SJSA1 (cell line): ENCODE results near the gene MAPKAPK2. TPM values are rescaled to one million over a fixed set of nuclear protein-coding genes. Genes with fewer than 3 reads are reported as not detected.

Experiments
- DNase-seq, 2 experiments: peaks; one replicate each; pipeline ENCODE4 v3.0.0-alpha.2; 2015 to 2020; ENCODE audit warnings: low spot score in 2 of 2, low read depth in 1 of 2
- H3K27ac ChIP-seq: fragments of 250-450 bp; sonication (Bioruptor Pico); 2 replicates; pipeline ENCODE4 v1.5.1; 2020; ENCODE audit warnings: mild to moderate bottlenecking, moderate library complexity
- H3K27me3 ChIP-seq: fragments of 250-450 bp; sonication (Bioruptor Pico); replicated peaks from 2 replicates; pipeline ENCODE4 v1.5.1; 2020; ENCODE audit warnings: mild to moderate bottlenecking, moderate library complexity
- H3K36me3 ChIP-seq: fragments of 250-450 bp; sonication (Bioruptor Pico); 2 replicates; pipeline ENCODE4 v1.5.1; 2020; ENCODE audit warnings: mild to moderate bottlenecking
- H3K4me1 ChIP-seq: fragments of 250-450 bp; sonication (Bioruptor Pico); replicated peaks from 2 replicates; pipeline ENCODE4 v1.6.1; 2021; ENCODE audit warnings: mild to moderate bottlenecking
- H3K4me3 ChIP-seq: fragments of 250-450 bp; sonication (Bioruptor Pico); 2 replicates; pipeline ENCODE4 v1.5.1; 2020; ENCODE audit warnings: mild to moderate bottlenecking
- H3K9me3 ChIP-seq: fragments of 250-450 bp; sonication (Bioruptor Pico); replicated peaks from 2 replicates; pipeline ENCODE4 v1.5.1; 2020; ENCODE audit warnings: mild to moderate bottlenecking
- total RNA-seq: library from RNA; depleted of rRNA; stranded (reverse); fragments of >200 nt; shearing (Covaris generic); gene quantifications from 2 replicates; pipeline ENCODE4 v1.2.3, GENCODE V29; 2014

MAPKAPK2 gene
- total RNA-seq, 1 experiment from 2014 or later: 58.6 TPM

DNA sequence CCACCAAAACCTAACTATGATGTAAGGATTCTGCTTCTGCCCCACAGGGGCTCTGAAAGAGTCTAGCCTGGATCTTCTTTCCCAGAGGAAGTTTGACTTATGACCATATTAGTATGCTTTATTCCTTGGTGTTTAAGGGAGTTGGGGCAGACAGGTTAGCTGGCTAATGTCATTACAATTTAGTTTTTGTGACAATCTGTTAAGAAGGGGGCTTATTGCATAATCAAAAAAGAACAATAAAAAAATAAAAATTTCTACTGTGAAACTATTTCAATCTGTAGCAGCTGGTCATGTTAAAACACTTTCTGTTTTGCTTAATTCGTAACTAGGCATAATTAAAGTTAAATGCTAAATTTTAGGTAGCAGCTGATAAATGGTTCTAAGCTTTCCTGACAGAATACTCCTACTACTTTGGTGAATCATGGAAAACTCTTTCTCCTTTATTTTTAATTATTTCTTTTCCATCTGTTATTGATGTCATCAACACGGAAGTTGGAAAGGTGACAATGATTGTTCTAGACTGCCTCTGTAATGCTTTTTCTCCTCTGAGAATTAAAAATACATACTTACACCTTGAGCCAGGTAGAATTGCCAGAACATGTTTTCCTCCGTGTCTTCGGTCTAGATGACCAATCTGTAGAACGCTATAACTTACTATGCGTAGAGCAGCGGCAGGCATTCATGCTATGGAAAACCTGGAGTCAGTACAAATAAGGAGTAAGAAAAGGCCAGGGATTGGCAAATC lies 30.8 kb upstream of the MAPKAPK2 start:
- Histone ChIP-seq H3K4me1 (no peaks in the 10 kb centered on the region), H3K36me3 (peaks cover 23% of the 10 kb centered on the region), H3K4me3 (no peak overlapping the region), H3K9me3 (no peaks in the 10 kb centered on the region), H3K27me3 (no peaks in the 10 kb centered on the region), H3K27ac (no peak overlapping the region)
- no peak for DNase-seq

DNA sequence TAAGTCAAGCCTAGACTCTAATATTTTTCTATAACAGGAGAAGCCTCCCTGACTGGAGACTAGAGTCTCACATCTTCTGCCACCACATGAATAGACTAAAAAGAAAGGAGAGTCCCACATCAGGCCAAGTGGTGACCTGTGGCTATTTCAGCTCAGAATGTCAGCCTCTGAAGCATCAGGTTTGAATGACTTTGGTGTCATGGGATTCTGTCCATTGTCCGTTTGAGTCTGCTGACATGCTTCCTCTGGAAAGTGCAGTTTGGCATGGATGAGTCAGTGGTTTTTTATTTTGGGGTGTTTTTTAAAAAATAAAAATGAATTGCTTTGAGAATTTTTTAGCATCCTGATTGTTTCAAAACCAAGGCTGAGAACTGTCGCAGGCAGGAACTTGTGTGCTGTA lies 29.9 kb upstream of the MAPKAPK2 start:
- no peaks in the 10 kb centered on the region for H3K9me3 ChIP-seq
- no peaks in the 10 kb centered on the region for H3K4me1 ChIP-seq
- H3K36me3 ChIP-seq: peaks cover 18% of the 10 kb centered on the region
- DNase-seq: no peak
- no peak overlapping the region for H3K4me3 ChIP-seq
- H3K27ac ChIP-seq: no peak overlapping the region
- H3K27me3 ChIP-seq: no peaks in the 10 kb centered on the region

DNA sequence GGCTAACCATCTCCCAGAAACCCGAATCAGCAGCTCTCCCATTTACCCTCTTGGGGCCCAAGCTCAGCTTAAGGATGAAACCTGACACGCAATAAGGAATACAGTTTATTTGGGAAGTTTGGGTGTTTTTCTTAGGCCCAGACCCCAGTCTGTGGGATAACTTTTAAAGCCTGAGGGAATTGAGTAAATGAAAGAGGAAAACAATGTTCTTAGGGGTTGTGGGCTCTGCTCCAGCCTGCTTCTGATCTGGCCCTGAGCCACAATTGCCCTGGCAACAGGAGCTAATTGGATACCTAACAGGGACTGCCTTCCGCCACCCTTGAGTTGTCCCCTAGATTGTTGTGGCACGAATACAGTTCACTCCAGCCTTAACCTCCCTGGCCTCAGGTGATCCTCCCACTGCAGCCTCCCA lies 29.2 kb upstream of the MAPKAPK2 start:
- Histone ChIP-seq H3K27ac (no peak overlapping the region), H3K27me3 (no peaks in the 10 kb centered on the region), H3K4me3 (no peak overlapping the region), H3K36me3 (peaks cover 17% of the 10 kb centered on the region), H3K4me1 (no peaks in the 10 kb centered on the region), H3K9me3 (no peaks in the 10 kb centered on the region)
- no peak for DNase-seq

- no peak overlapping the region for H3K4me3 ChIP-seq
- DNase-seq: no peak
- peaks cover 7% of the 10 kb centered on the region for H3K36me3 ChIP-seq
- H3K4me1 ChIP-seq: no peaks in the 10 kb centered on the region
- no peaks in the 10 kb centered on the region for H3K27me3 ChIP-seq
- no peaks in the 10 kb centered on the region for H3K9me3 ChIP-seq
- H3K27ac ChIP-seq: no peak overlapping the region
Measured at GRCh38 chr1:206656936-206657335, 27.8 kb upstream of the MAPKAPK2 start.

GRCh38 chr1:206657751-206658150 lies 27.0 kb upstream of the MAPKAPK2 start:
- H3K36me3 ChIP-seq: no peaks in the 10 kb centered on the region
- H3K27ac ChIP-seq: no peak overlapping the region
- no peak for DNase-seq
- H3K27me3 ChIP-seq: peaks cover 4% of the 10 kb centered on the region; the same call in 1 of the 2 replicates
- H3K4me1 ChIP-seq: no peaks in the 10 kb centered on the region
- H3K9me3 ChIP-seq: no peaks in the 10 kb centered on the region
- H3K4me3 ChIP-seq: no peak overlapping the region

- H3K4me1 ChIP-seq: no peaks in the 10 kb centered on the region
- H3K27me3 ChIP-seq: peaks cover 6% of the 10 kb centered on the region; the same call in 1 of the 2 replicates
- no peak overlapping the region for H3K4me3 ChIP-seq
- H3K27ac ChIP-seq: no peak overlapping the region
- no peaks in the 10 kb centered on the region for H3K36me3 ChIP-seq
- H3K9me3 ChIP-seq: no peaks in the 10 kb centered on the region
- peak in 1 of 2 experiments; percentile 54 for DNase-seq
Measured at GRCh38 chr1:206658264-206658980, 26.3 kb upstream of the MAPKAPK2 start.

GRCh38 chr1:206658981-206659273 lies 25.8 kb upstream of the MAPKAPK2 start:
- H3K9me3 ChIP-seq: no peaks in the 10 kb centered on the region
- no peak for DNase-seq
- H3K36me3 ChIP-seq: no peaks in the 10 kb centered on the region
- no peak overlapping the region for H3K4me3 ChIP-seq
- peaks cover 6% of the 10 kb centered on the region; the same call in 1 of the 2 replicates for H3K27me3 ChIP-seq
- H3K4me1 ChIP-seq: no peaks in the 10 kb centered on the region
- H3K27ac ChIP-seq: no peak overlapping the region

DNA sequence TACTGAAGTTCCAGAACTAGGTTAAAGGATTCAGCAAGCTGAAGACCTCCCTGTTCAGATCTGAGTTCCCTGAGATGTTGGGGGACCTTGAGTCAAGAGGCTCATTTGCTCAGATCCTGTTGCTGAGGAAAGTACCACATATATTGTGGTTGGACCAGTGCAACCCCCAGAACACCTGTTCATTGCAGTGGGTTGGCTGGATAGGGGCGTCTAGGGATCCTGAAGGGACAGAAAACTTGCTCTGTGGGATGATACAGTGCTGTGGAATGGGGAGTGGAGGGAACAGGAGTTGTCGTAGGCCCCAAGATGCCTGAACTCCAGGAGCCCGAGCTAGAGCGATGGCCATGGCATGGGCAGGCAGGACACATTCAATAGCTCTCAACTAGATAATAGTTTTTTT lies 24.6 kb upstream of the MAPKAPK2 start:
- H3K4me1 ChIP-seq: no peaks in the 10 kb centered on the region
- H3K36me3 ChIP-seq: no peaks in the 10 kb centered on the region
- peaks cover 6% of the 10 kb centered on the region; the same call in 1 of the 2 replicates for H3K27me3 ChIP-seq
- no peak overlapping the region for H3K4me3 ChIP-seq
- DNase-seq: no peak
- no peaks in the 10 kb centered on the region for H3K9me3 ChIP-seq
- no peak overlapping the region for H3K27ac ChIP-seq

DNA sequence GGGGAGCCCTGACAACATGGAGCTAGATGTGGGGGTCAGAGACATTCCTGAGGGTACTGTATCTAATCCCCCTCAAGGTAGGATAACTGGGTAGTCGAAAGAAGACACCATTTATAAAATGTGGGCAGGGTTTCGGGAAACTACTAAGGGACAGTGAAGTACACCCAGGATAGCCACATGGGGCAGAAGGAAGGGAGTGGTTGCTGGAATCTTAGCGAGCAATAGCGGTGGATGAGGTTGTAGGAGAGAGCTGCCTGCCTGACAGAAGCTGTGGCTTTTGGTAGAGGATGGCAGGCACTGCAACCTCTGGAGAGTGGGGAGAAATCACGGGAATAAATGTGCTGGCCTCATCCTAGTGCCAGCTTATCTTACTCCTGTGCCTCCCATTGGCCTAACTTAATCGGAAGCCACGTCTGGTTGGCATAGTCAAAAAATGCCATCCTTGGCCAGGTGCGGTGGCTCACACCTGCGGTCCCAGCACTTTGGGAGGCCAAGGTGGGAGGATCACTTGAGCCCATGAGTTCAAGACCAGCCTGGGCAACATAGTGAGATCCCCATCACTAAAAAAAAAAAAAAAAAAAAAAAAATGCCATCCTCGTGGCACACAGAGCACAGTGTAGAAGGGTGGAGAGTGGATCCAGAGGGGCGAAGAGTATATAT lies 23.4 kb upstream of the MAPKAPK2 start:
- Histone ChIP-seq H3K36me3 (no peaks in the 10 kb centered on the region), H3K27me3 (peaks cover 6% of the 10 kb centered on the region; the same call in 1 of the 2 replicates), H3K9me3 (no peaks in the 10 kb centered on the region), H3K27ac (no peak overlapping the region), H3K4me3 (no peak overlapping the region), H3K4me1 (no peaks in the 10 kb centered on the region)
- DNase-seq: no peak

GRCh38 chr1:206662396-206663092 lies 22.2 kb upstream of the MAPKAPK2 start:
- Histone ChIP-seq H3K27ac (no peak overlapping the region), H3K9me3 (no peaks in the 10 kb centered on the region), H3K4me1 (no peaks in the 10 kb centered on the region), H3K27me3 (peaks cover 6% of the 10 kb centered on the region; the same call in 1 of the 2 replicates), H3K36me3 (no peaks in the 10 kb centered on the region), H3K4me3 (no peak overlapping the region)
- DNase-seq: no peak

DNA sequence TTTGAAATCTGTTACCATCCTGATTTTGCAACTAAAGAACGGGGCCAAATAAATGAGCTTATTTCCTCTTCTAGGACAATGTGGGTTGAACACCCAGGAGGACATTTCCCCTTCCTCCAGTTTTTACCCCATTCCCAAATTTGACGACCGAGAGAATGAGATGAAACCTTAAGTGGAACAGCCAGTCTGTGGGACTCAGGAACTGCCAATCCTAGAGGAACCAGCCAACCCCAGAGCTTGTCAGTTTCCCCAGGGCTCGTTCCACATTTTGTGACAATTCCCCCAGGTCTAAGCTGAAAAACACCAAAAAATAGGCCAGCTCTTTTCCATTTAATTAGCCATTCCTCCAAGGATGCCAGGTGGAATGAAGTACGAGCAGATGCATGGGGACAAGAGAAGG lies 21.3 kb upstream of the MAPKAPK2 start:
- Histone ChIP-seq H3K27me3 (peaks cover 6% of the 10 kb centered on the region; the same call in 1 of the 2 replicates), H3K4me3 (no peak overlapping the region), H3K9me3 (no peaks in the 10 kb centered on the region), H3K36me3 (no peaks in the 10 kb centered on the region), H3K4me1 (no peaks in the 10 kb centered on the region), H3K27ac (no peak overlapping the region)
- no peak for DNase-seq

- Histone ChIP-seq H3K27me3 (peaks cover 6% of the 10 kb centered on the region; the same call in 1 of the 2 replicates), H3K4me3 (no peak overlapping the region), H3K27ac (no peak overlapping the region), H3K4me1 (no peaks in the 10 kb centered on the region), H3K9me3 (no peaks in the 10 kb centered on the region), H3K36me3 (no peaks in the 10 kb centered on the region)
- DNase-seq: peak; percentile 65 to 69
Measured at GRCh38 chr1:206663832-206664652, 20.7 kb upstream of the MAPKAPK2 start.

GRCh38 chr1:206664740-206665139 lies 20.0 kb upstream of the MAPKAPK2 start:
- no peaks in the 10 kb centered on the region for H3K36me3 ChIP-seq
- no peaks in the 10 kb centered on the region for H3K9me3 ChIP-seq
- DNase-seq: no peak
- H3K27ac ChIP-seq: no peak overlapping the region
- peaks cover 6% of the 10 kb centered on the region; the same call in 1 of the 2 replicates for H3K27me3 ChIP-seq
- no peak overlapping the region for H3K4me3 ChIP-seq
- no peaks in the 10 kb centered on the region for H3K4me1 ChIP-seq
